Activated CD4-positive, alpha-beta T cell treated with anti-CD3 and anti-CD28 coated beads, Interleukin-2, amount 10 ng/mL, durations not matched to agents 7 days and 5 days (primary cell): ENCODE results near the gene ELAC1. TPM values are rescaled to one million over a fixed set of nuclear protein-coding genes. Genes with fewer than 3 reads are reported as not detected.

Experiments used
- CTCF ChIA-PET: fragments of 350-600 bp; sonication (Branson Sonifier 250); formaldehyde crosslinking; loops from one replicate; lab custom pipeline; 2021; ENCODE audit warnings: antibody characterized with exemption; lab: Charles Lee
- POLR2A ChIA-PET: fragments of 350-600 bp; sonication (Branson Sonifier 250); formaldehyde crosslinking; loops from one replicate; lab custom pipeline; 2021; ENCODE audit warnings: antibody characterized with exemption; lab: Charles Lee
- DNase-seq: peaks from one replicate; pipeline ENCODE4 v3.0.0-alpha.2; 2020
- H3K27ac Mint-ChIP-seq: one replicate; pipeline ENCODE4 v1.8.0; 2021; ENCODE audit warnings: mild to moderate bottlenecking, moderate library complexity, mixed read lengths
- H3K27me3 Mint-ChIP-seq: one replicate; pipeline ENCODE4 v1.8.0; 2021; ENCODE audit warnings: mixed read lengths
- H3K36me3 Mint-ChIP-seq: one replicate; pipeline ENCODE4 v1.8.0; 2021; ENCODE audit warnings: low read depth, mixed read lengths
- H3K4me1 Mint-ChIP-seq: one replicate; pipeline ENCODE4 v1.8.0; 2021; ENCODE audit warnings: mixed read lengths
- H3K4me3 Mint-ChIP-seq: one replicate; pipeline ENCODE4 v1.8.0; 2021; ENCODE audit warnings: mild to moderate bottlenecking, moderate library complexity, mixed read lengths
- H3K9me3 Mint-ChIP-seq: one replicate; pipeline ENCODE4 v1.8.0; 2021; ENCODE audit warnings: mixed read lengths
- total RNA-seq, 2 experiments: library from RNA; stranded (reverse); gene quantifications; one replicate each; pipeline ENCODE4 v1.2.3, GENCODE V29; 2021

Gene ELAC1, protein sequence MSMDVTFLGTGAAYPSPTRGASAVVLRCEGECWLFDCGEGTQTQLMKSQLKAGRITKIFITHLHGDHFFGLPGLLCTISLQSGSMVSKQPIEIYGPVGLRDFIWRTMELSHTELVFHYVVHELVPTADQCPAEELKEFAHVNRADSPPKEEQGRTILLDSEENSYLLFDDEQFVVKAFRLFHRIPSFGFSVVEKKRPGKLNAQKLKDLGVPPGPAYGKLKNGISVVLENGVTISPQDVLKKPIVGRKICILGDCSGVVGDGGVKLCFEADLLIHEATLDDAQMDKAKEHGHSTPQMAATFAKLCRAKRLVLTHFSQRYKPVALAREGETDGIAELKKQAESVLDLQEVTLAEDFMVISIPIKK
- 1 to 10 TPM; 7.5 to 9.1 TPM for total RNA-seq

DNA sequence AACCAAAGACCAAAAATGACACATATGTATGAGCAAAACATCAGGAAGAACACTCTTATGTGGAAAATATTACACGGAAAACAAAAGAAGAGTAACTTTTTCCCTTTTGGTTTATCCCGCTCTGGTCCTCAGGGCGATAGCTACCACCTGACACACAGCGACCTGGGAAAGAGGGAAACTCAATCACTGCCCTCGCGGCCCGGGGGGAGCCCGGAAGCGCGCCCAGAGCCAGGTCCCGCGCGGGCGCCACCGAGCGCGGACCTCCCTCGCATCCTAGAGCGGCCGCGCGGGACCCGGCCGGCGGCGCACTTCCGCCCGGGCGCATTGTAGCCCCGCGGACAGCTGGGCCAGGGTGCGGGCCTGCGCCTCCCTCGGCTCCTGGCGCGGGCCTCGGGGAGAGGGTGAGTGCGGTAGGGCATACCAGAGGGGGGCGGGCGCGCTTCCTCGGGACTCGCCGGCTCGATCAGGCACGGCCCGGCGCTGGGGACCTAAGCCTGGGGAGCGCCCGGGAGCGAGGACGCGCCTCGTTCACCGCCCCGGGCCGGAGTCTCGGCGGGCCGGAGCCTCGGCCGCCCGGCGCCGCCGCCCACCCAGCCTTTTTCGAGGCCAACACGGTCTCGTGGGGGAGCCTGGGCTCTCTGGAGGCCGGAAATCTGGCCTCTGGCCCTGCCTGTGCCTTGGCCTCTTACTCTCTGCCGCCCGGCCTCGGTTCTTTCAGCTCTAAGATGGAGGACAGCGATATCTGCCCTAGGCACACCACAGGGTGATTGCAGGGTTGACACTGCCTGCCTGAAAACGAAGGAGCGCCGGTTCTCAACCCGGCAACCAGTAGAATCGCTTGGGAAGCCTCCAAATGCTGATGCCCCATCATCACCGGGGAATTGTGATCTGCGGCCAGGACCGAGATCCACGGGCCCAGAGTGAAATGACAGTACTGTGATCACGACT lies at the start of gene ELAC1:
TSS of gene ELAC1 (plus strand) at position 327 of the 948 bp plus-strand sequence. CDS start 6,365 bp downstream, outside the sequence.
- Mint-ChIP-seq H3K27ac (peak within 1 kb of the TSS; percentile 96), H3K9me3 (peaks cover 12% of the 10 kb centered on the region)

DNA sequence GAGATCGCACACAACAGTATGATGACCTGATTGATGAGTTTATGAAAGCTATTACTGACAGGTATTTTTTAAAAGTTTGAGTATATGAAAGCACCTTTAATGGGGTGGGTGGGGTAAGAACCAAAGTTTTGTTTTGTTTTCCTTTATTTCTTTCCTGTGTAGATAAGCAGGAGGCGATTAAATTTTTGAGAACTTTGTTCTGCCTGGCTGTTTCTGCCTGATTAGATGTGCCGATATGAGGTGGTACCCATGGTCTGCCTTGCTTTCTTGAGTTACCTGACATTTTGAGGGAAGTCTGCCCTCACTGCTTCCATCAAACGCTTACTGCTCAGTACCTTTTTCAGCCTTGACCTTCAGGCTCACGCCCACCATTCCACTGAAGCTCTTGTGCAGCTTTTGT lies 49.7 kb upstream of the ELAC1 start:
- Mint-ChIP-seq H3K4me1 (peaks cover 6% of the 10 kb centered on the region), H3K36me3 (peaks cover 63% of the 10 kb centered on the region), H3K27ac (no peak overlapping the region), H3K9me3 (no peaks in the 10 kb centered on the region), H3K27me3 (no peaks in the 10 kb centered on the region), H3K4me3 (no peak overlapping the region)
- ChIA-PET CTCF (no interaction called here), POLR2A (no interaction called here)
- DNase-seq = no peak

More for the DNA sequence above, at the start of gene ELAC1:
- DNase-seq = peak; percentile 63
- Mint-ChIP-seq H3K4me3 (peak within 1 kb of the TSS; percentile 95), H3K36me3 (no peaks in the 10 kb centered on the region), H3K4me1 (peaks cover 22% of the 10 kb centered on the region), H3K27me3 (peaks cover 2% of the 10 kb centered on the region)
- ChIA-PET POLR2A (interaction anchor here (2.0 kb wide), 1 partner anchor 89 kb away, joined by 7 read pairs; the partner anchor contains the start of gene ME2), CTCF (interaction anchor here (1.0 to 3.3 kb wide), 2 partner anchors 11 to 135 kb away, joined by 3 to 16 read pairs; no protein-coding TSS in a partner anchor)

DNA sequence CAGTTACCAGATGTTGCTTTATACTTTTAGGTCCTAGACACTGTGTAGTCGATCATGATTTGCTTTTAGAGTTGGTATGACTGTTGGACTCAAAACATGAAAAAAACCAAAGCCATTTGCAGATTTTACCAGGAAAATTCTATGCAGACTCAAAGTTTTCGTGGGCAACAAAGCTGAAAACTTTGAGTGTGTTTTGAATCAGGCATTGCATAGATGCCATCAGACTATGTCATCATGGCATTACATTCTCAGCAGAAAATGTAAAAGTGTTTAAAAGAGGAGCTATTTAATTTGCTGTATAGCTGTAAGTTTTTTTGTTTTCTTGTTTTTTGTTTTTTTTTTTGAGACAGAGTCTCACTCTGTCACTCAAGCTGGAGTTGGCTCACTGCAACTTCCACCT lies 43.5 kb upstream of the ELAC1 start:
- no peak for DNase-seq
- Mint-ChIP-seq H3K9me3 (peaks cover 12% of the 10 kb centered on the region), H3K4me3 (no peak overlapping the region), H3K36me3 (peaks cover 76% of the 10 kb centered on the region), H3K27ac (no peak overlapping the region), H3K27me3 (no peaks in the 10 kb centered on the region), H3K4me1 (no peaks in the 10 kb centered on the region)
- CTCF ChIA-PET = no interaction called here
- POLR2A ChIA-PET = no interaction called here

DNA sequence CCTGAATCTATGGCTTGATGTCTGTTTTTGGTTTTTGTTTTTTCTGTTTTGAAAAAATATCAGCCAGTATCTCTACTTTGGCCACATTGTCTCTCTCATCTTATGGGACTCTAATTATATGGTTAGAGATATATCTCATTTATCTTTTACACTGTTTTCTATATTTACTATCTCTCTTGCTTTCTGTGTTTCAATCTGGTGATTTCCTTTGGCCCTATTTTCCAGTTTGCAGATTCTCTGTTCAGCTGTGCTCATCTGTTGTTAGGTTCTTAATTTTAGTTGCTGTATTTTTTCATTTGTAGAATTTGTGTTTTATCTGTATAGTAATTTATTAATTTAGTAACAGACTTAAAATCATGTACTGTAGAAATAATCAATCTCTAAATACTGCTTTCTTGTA lies 41.3 kb upstream of the ELAC1 start:
- H3K4me1 Mint-ChIP-seq = no peaks in the 10 kb centered on the region
- no peak overlapping the region for H3K4me3 Mint-ChIP-seq
- peaks cover 65% of the 10 kb centered on the region for H3K36me3 Mint-ChIP-seq
- H3K9me3 Mint-ChIP-seq = peaks cover 12% of the 10 kb centered on the region
- CTCF ChIA-PET = no interaction called here
- H3K27ac Mint-ChIP-seq = no peak overlapping the region
- DNase-seq = no peak
- POLR2A ChIA-PET = no interaction called here
- no peaks in the 10 kb centered on the region for H3K27me3 Mint-ChIP-seq

DNA sequence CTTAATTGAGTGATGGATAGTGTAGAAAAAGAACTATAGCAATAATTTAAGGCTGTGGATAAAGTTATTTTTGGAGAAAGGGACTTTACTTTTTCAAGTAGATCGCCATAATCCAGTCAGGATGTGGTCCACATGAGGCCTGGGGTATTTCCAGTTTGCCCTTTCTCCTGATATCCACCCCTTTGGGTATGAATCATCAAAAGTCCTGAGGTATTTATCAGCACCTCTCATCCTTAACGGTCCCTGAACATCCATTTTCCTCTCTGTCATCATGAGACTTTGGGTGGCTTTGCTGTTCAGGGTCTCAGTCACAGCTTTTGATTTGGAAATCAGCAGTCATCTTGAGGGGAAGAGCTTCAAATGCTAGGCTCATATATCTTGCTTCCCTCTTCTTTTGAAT lies 39.3 kb upstream of the ELAC1 start:
- ChIA-PET POLR2A (no interaction called here), CTCF (no interaction called here)
- Mint-ChIP-seq H3K27ac (no peak overlapping the region), H3K4me1 (no peaks in the 10 kb centered on the region), H3K36me3 (peaks cover 52% of the 10 kb centered on the region), H3K4me3 (no peak overlapping the region), H3K9me3 (peaks cover 12% of the 10 kb centered on the region), H3K27me3 (no peaks in the 10 kb centered on the region)
- no peak for DNase-seq

DNA sequence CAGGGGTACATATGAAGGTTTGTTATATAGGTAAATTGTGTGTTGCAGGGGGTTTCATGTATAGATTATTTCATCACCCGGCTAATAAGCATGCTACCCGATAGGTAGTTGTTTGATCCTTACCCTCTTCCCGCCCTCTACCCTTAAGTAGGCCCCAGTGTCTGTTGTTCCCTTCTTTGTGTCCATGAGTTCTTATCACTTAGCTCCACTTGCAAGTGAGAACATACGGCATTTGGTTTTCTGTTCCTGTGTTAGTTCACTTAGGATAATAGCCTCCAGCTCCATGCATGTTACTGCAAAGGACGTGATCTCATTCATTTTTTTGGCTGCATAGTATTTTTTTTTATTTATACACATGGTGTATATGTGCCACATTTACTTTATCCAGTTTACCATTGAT lies 34.2 kb upstream of the ELAC1 start:
- Mint-ChIP-seq H3K9me3 (no peaks in the 10 kb centered on the region), H3K27ac (no peak overlapping the region), H3K36me3 (peaks cover 34% of the 10 kb centered on the region)

DNA sequence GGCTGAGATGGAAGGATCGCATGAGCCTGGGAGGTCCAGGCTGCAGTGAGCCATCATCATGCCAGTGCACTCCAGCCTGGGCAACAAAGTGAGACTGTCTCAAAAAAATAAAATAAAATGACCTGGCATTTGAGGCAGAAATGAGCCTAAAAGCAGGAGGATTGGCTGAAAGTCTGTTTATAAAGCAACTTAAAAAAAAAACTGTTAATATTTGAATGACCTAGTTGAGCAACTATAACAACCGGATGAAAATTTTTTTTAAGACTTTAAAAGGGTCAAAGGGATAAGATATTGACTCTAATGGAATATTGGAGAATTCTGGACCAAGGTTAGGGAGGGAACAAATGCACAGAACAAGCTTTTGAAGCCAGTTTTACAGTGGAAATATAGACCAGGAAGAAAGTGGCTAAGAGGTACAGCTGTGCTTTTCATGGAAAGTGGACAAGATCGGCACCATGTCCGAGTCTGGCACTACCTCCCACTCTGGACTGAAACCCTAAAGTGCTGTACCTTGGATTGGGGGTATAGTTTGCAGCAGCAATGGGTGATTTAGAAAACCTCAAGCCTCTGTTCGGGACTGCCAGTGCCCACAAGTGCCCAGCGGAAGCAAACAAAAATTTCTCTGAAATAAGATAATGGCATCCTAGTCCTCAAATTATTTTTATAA lies 33.2 kb upstream of the ELAC1 start:
- H3K4me3 Mint-ChIP-seq = no peak overlapping the region
- no peak overlapping the region for H3K27ac Mint-ChIP-seq
- peaks cover 29% of the 10 kb centered on the region for H3K36me3 Mint-ChIP-seq
- H3K4me1 Mint-ChIP-seq = peaks cover 4% of the 10 kb centered on the region
- no peaks in the 10 kb centered on the region for H3K27me3 Mint-ChIP-seq
- ChIA-PET POLR2A (no interaction called here), CTCF (no interaction called here)
- H3K9me3 Mint-ChIP-seq = no peaks in the 10 kb centered on the region
- no peak for DNase-seq

More for the DNA sequence above, 34.2 kb upstream of the ELAC1 start:
- Mint-ChIP-seq H3K27me3 (no peaks in the 10 kb centered on the region), H3K4me1 (peaks cover 4% of the 10 kb centered on the region), H3K4me3 (no peak overlapping the region)
- ChIA-PET CTCF (no interaction called here), POLR2A (no interaction called here)
- DNase-seq = no peak

DNA sequence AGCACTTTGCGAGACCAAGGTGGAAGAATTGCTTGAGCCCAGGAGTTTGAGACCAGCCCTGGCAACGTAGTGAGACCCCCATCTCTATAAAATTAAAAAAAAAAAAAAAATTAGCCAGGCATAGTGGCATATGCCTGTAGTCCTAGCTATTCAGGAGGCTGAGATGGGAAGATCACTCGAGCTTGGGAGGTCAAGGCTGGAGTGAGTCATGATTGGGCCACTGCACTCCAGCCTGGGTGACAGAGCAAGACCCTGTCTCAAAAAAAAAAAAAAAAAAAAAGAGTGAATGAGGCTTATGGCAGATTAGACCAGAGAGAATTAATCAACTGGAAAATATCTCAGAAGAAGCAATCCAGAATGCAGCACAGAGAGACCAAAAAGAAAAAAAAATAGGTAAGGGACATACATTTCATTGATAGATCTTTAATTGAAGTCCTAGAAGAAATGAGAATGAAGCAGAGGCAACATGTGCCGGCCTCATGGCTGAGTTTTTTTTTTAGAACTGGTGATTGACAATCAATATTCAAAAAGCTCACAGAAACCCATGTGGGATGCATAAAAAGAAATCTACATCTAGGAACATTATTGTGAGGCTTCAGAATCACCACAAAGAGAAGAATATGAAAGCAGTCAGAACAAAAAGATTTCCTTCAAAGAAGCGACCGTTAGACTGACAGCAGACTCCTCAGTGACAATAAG lies 32.2 kb upstream of the ELAC1 start:
- ChIA-PET POLR2A (no interaction called here), CTCF (interaction anchor here (0.9 kb wide), 1 partner anchor 27 kb away, joined by 4 read pairs; no protein-coding TSS in a partner anchor)
- Mint-ChIP-seq H3K9me3 (no peaks in the 10 kb centered on the region), H3K4me3 (no peak overlapping the region), H3K4me1 (peaks cover 4% of the 10 kb centered on the region), H3K27me3 (no peaks in the 10 kb centered on the region), H3K27ac (no peak overlapping the region), H3K36me3 (peaks cover 34% of the 10 kb centered on the region)
- no peak for DNase-seq

DNA sequence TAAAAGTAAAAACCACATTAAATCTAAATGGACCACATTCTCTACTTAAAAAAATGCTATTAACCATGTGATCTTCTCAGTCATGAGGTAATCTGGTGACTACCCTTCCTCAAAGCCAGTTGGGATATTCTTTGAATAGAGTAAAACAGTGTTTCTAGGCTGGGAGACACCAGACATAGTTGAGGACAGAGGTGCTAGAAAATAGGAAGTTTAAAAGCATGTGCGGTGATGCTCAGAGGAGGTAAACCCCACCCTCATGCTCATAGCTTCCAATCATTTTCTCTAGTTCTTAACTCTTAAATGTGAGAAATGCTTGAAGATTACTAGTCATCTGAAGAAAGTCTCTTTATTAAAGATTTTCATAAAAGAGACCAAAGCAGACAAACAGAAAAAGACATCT lies 30.7 kb upstream of the ELAC1 start:
- CTCF ChIA-PET = no interaction called here
- POLR2A ChIA-PET = no interaction called here

DNA sequence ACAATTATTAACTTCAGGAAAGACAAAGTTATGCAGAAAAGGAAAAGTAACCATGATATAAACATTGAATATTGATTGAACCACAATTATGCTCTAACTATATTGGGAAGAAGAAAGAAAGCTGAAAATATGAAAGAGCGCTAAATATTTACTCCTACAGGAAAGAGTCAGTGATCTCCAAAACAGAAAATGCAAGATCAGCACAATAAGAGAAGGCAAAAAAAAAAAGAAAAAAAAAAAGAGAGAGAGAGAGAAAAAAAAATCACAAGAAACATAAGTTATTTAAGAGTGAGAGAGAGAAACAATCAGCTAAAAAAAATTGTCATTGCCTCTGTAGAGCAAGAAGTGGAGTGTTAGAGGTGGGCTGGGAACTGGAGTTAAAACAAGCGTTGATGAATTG lies 28.9 kb upstream of the ELAC1 start:
- no peak overlapping the region for H3K4me3 Mint-ChIP-seq
- DNase-seq = no peak
- ChIA-PET CTCF (interaction anchor here (1.0 kb wide), 1 partner anchor 47 kb away, joined by 3 read pairs; no protein-coding TSS in a partner anchor), POLR2A (no interaction called here)
- H3K4me1 Mint-ChIP-seq = peaks cover 4% of the 10 kb centered on the region
- H3K27ac Mint-ChIP-seq = no peak overlapping the region
- no peaks in the 10 kb centered on the region for H3K27me3 Mint-ChIP-seq
- no peaks in the 10 kb centered on the region for H3K9me3 Mint-ChIP-seq
- peaks cover 30% of the 10 kb centered on the region for H3K36me3 Mint-ChIP-seq

More for the DNA sequence above, 30.7 kb upstream of the ELAC1 start:
- Mint-ChIP-seq H3K4me3 (no peak overlapping the region), H3K27me3 (no peaks in the 10 kb centered on the region), H3K27ac (no peak overlapping the region), H3K9me3 (no peaks in the 10 kb centered on the region), H3K36me3 (peaks cover 36% of the 10 kb centered on the region), H3K4me1 (peaks cover 4% of the 10 kb centered on the region)
- no peak for DNase-seq

DNA sequence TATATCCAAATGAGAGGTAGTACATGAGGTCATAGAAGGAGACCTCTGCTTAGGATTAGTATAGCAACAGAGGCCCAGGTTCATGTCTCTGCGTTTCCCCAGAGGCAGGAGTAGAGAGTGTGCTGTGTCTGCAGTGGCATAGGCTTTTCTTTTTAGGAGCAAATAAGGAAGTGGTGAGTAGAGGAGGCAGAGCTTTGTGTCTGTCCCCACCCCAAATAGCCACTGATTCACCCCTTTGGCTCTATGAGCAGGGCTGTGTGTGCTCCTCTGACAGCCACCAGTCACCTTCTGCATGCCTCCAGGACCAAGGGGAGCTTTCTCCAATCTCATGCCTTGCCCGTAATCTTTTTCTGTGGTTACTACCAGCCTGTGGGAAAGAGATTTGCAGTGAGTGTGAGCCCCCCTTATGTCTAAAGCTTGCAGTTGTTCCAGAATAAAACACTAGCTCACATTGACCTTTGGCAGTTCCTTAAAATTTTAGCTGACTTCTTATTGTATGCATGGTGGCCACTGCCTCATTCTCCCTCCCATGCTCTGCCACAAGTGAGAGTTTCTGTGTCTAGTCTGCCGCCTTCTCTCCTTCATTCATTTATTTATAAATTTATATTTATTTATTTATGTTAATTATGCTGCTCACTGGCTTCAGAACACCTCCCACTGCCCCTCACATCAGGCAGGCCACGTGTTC lies 23.5 kb upstream of the ELAC1 start:
- H3K4me3 Mint-ChIP-seq = no peak overlapping the region
- no peaks in the 10 kb centered on the region for H3K27me3 Mint-ChIP-seq
- H3K9me3 Mint-ChIP-seq = no peaks in the 10 kb centered on the region
- H3K27ac Mint-ChIP-seq = peak overlapping the region; percentile 9
- DNase-seq = no peak
- no peaks in the 10 kb centered on the region for H3K4me1 Mint-ChIP-seq
- H3K36me3 Mint-ChIP-seq = peaks cover 37% of the 10 kb centered on the region
- ChIA-PET CTCF (interaction anchor here (0.7 kb wide), 1 partner anchor 128 kb away, joined by 3 read pairs; no protein-coding TSS in a partner anchor), POLR2A (no interaction called here)
